ENCODE data around the gene ANKRD17.
"Not testable (repeated sequence)": the region's sequence is repeated elsewhere in the genome, so short reads cannot be mapped to it uniquely, and the experiment has no call there.

Gene ANKRD17

GRCh38 chr4:73247100-73247499 lies 11.5 kb downstream of the ANKRD17 start:
- no peak for DNase-seq

GRCh38 chr4:73245955-73246354 lies 12.6 kb downstream of the ANKRD17 start:
- DNase-seq = no peak

GRCh38 chr4:73244945-73245601 lies 13.5 kb downstream of the ANKRD17 start:
- no peak for DNase-seq

- no peak for DNase-seq
Measured at GRCh38 chr4:73237044-73237443, 21.6 kb downstream of the ANKRD17 start.

GRCh38 chr4:73236151-73236550 lies 22.4 kb downstream of the ANKRD17 start:
- DNase-seq = no peak

- no peak for DNase-seq
Measured at GRCh38 chr4:73234712-73235111, 23.9 kb downstream of the ANKRD17 start.

- DNase-seq = no peak
Measured at GRCh38 chr4:73231518-73232487, 26.8 kb downstream of the ANKRD17 start.

GRCh38 chr4:73230865-73231517 lies 27.6 kb downstream of the ANKRD17 start:
- no peak for DNase-seq

GRCh38 chr4:73228800-73229199 lies 29.8 kb downstream of the ANKRD17 start:
- DNase-seq = not testable (repeated sequence)

GRCh38 chr4:73224886-73225285 lies 33.7 kb downstream of the ANKRD17 start:
- DNase-seq = no peak

GRCh38 chr4:73223258-73223650 lies 35.3 kb downstream of the ANKRD17 start:
- DNase-seq = no peak

- DNase-seq = peak; percentile 84
Measured at GRCh38 chr4:73222466-73223257, 35.9 kb downstream of the ANKRD17 start.

GRCh38 chr4:73221734-73222133 lies 36.9 kb downstream of the ANKRD17 start:
- DNase-seq = no peak

GRCh38 chr4:73220815-73221214 lies 37.8 kb downstream of the ANKRD17 start:
- no peak for DNase-seq

GRCh38 chr4:73213916-73214653 lies 44.5 kb downstream of the ANKRD17 start:
- DNase-seq = no peak

- DNase-seq = no peak
Measured at GRCh38 chr4:73212982-73213730, 45.4 kb downstream of the ANKRD17 start.

- DNase-seq = no peak
Measured at GRCh38 chr4:73211968-73212367, 46.6 kb downstream of the ANKRD17 start.

- no peak for DNase-seq
Measured at GRCh38 chr4:73208376-73208775, 50.2 kb downstream of the ANKRD17 start.

- DNase-seq = no peak
Measured at GRCh38 chr4:73206236-73206635, 52.4 kb downstream of the ANKRD17 start.

- no peak for DNase-seq
Measured at GRCh38 chr4:73205482-73205881, 53.1 kb downstream of the ANKRD17 start.

- not testable (repeated sequence) for DNase-seq
Measured at GRCh38 chr4:73203976-73204375, 54.6 kb downstream of the ANKRD17 start.
